ENCODE results near the gene RXRA.

Gene RXRA

GRCh38 chr9:134317790-134318414 is 8.4 kb upstream of the RXRA start:
- Histone ChIP-seq H3K27ac (ENCODE audit: insufficient read depth in 1 of 2, low read depth in 1 of 2, low read length in 2 of 2, poor library complexity in 1 of 2, severe bottlenecking in 2 of 2) (no peak overlapping the region), H3K9me3 (ENCODE audit: control extremely low read depth in 1 of 5, control insufficient read depth in 4 of 5, insufficient read depth in 2 of 5, low read depth in 1 of 5, low read length in 4 of 5) (no peaks in the 10 kb centered on the region), H3K27me3 (replicated peaks in 2 of 5; ENCODE audit: control insufficient read depth in 4 of 5, insufficient read depth in 5 of 5, low read length in 4 of 5) (no peaks in the 10 kb centered on the region), H3K4me3 (ENCODE audit: control insufficient read depth in 1 of 7, extremely low read depth in 1 of 7, insufficient read depth in 4 of 7, low read depth in 2 of 7, low read length in 6 of 7) (no peak overlapping the region), H3K4me1 (ENCODE audit: control extremely low read depth in 1 of 4, control insufficient read depth in 4 of 4, insufficient read depth in 4 of 4, low read length in 3 of 4) (peaks cover 0 to 23% (median 15%) of the 10 kb centered on the region in 4 experiments), H3K36me3 (ENCODE audit: control insufficient read depth in 4 of 4, insufficient read depth in 4 of 4, low read length in 3 of 4) (no peaks in the 10 kb centered on the region)
- no peak for DNase-seq
- CTCF ChIA-PET = interaction anchor here (0.6 to 2.2 kb wide), 4 partner anchors 18 to 144 kb away, joined by 3 to 9 read pairs (median 3); no protein-coding TSS in a partner anchor
- 90% methylated on average over 2 of the region's 4 CpGs for WGBS (ENCODE audit: insufficient coverage)
- POLR2A ChIA-PET = no interaction called here

GRCh38 chr9:134318481-134318891 is 7.8 kb upstream of the RXRA start:
- Histone ChIP-seq H3K9me3 (ENCODE audit: control extremely low read depth in 1 of 5, control insufficient read depth in 4 of 5, insufficient read depth in 2 of 5, low read depth in 1 of 5, low read length in 4 of 5) (no peaks in the 10 kb centered on the region), H3K36me3 (ENCODE audit: control insufficient read depth in 4 of 4, insufficient read depth in 4 of 4, low read length in 3 of 4) (no peaks in the 10 kb centered on the region), H3K27me3 (replicated peaks in 2 of 5; ENCODE audit: control insufficient read depth in 4 of 5, insufficient read depth in 5 of 5, low read length in 4 of 5) (no peaks in the 10 kb centered on the region), H3K4me1 (ENCODE audit: control extremely low read depth in 1 of 4, control insufficient read depth in 4 of 4, insufficient read depth in 4 of 4, low read length in 3 of 4) (peaks cover 0 to 23% (median 15%) of the 10 kb centered on the region in 4 experiments), H3K4me3 (ENCODE audit: control insufficient read depth in 1 of 7, extremely low read depth in 1 of 7, insufficient read depth in 4 of 7, low read depth in 2 of 7, low read length in 6 of 7) (no peak overlapping the region), H3K27ac (ENCODE audit: insufficient read depth in 1 of 2, low read depth in 1 of 2, low read length in 2 of 2, poor library complexity in 1 of 2, severe bottlenecking in 2 of 2) (no peak overlapping the region)
- 96% methylated on average over 11 of the region's 11 CpGs for WGBS (ENCODE audit: insufficient coverage)
- POLR2A ChIA-PET = no interaction called here
- CTCF ChIA-PET = interaction anchor here (1.0 kb wide), 1 partner anchor 145 kb away, joined by 3 read pairs; no protein-coding TSS in a partner anchor
- no peak for DNase-seq

- H3K27ac ChIP-seq (ENCODE audit: insufficient read depth in 1 of 2, low read depth in 1 of 2, low read length in 2 of 2, poor library complexity in 1 of 2, severe bottlenecking in 2 of 2) = no peak overlapping the region
- CTCF ChIA-PET = no interaction called here
- WGBS (ENCODE audit: insufficient coverage) = 91% methylated on average over 3 of the region's 5 CpGs
Observed at GRCh38 chr9:134318941-134319305, 7.3 kb upstream of the RXRA start.

GRCh38 chr9:134319306-134320125 is 6.7 kb upstream of the RXRA start:
- Histone ChIP-seq H3K27ac (ENCODE audit: insufficient read depth in 1 of 2, low read depth in 1 of 2, low read length in 2 of 2, poor library complexity in 1 of 2, severe bottlenecking in 2 of 2) (no peak overlapping the region), H3K27me3 (replicated peaks in 2 of 5; ENCODE audit: control insufficient read depth in 4 of 5, insufficient read depth in 5 of 5, low read length in 4 of 5) (no peaks in the 10 kb centered on the region), H3K4me3 (ENCODE audit: control insufficient read depth in 1 of 7, extremely low read depth in 1 of 7, insufficient read depth in 4 of 7, low read depth in 2 of 7, low read length in 6 of 7) (no peak overlapping the region), H3K9me3 (ENCODE audit: control extremely low read depth in 1 of 5, control insufficient read depth in 4 of 5, insufficient read depth in 2 of 5, low read depth in 1 of 5, low read length in 4 of 5) (no peaks in the 10 kb centered on the region), H3K4me1 (ENCODE audit: control extremely low read depth in 1 of 4, control insufficient read depth in 4 of 4, insufficient read depth in 4 of 4, low read length in 3 of 4) (peaks cover 0 to 33% (median 22%) of the 10 kb centered on the region in 4 experiments), H3K36me3 (ENCODE audit: control insufficient read depth in 4 of 4, insufficient read depth in 4 of 4, low read length in 3 of 4) (no peaks in the 10 kb centered on the region)
- ChIA-PET POLR2A (interaction anchor here (0.6 kb wide), 1 partner anchor 78 kb away, joined by 7 read pairs; no protein-coding TSS in a partner anchor), CTCF (no interaction called here)
- WGBS (ENCODE audit: insufficient coverage) = 97% methylated on average over 22 of the region's 24 CpGs
- no peak for DNase-seq

More at GRCh38 chr9:134318941-134319305, 7.3 kb upstream of the RXRA start:
- no peak for DNase-seq
- Histone ChIP-seq H3K27me3 (replicated peaks in 2 of 5; ENCODE audit: control insufficient read depth in 4 of 5, insufficient read depth in 5 of 5, low read length in 4 of 5) (no peaks in the 10 kb centered on the region), H3K9me3 (ENCODE audit: control extremely low read depth in 1 of 5, control insufficient read depth in 4 of 5, insufficient read depth in 2 of 5, low read depth in 1 of 5, low read length in 4 of 5) (no peaks in the 10 kb centered on the region), H3K4me1 (ENCODE audit: control extremely low read depth in 1 of 4, control insufficient read depth in 4 of 4, insufficient read depth in 4 of 4, low read length in 3 of 4) (peaks cover 0 to 27% (median 17%) of the 10 kb centered on the region in 4 experiments), H3K4me3 (ENCODE audit: control insufficient read depth in 1 of 7, extremely low read depth in 1 of 7, insufficient read depth in 4 of 7, low read depth in 2 of 7, low read length in 6 of 7) (no peak overlapping the region), H3K36me3 (ENCODE audit: control insufficient read depth in 4 of 4, insufficient read depth in 4 of 4, low read length in 3 of 4) (no peaks in the 10 kb centered on the region)
- POLR2A ChIA-PET = no interaction called here

- no peak overlapping the region for H3K27ac ChIP-seq (ENCODE audit: insufficient read depth in 1 of 2, low read depth in 1 of 2, low read length in 2 of 2, poor library complexity in 1 of 2, severe bottlenecking in 2 of 2)
- CTCF ChIA-PET = interaction anchor here (1.0 kb wide), 1 partner anchor 21 kb away, joined by 3 read pairs; no protein-coding TSS in a partner anchor
- peak in 1 of 3 donors; percentile 31 for DNase-seq
- no peaks in the 10 kb centered on the region for H3K36me3 ChIP-seq (ENCODE audit: control insufficient read depth in 4 of 4, insufficient read depth in 4 of 4, low read length in 3 of 4)
- H3K9me3 ChIP-seq (ENCODE audit: control extremely low read depth in 1 of 5, control insufficient read depth in 4 of 5, insufficient read depth in 2 of 5, low read depth in 1 of 5, low read length in 4 of 5) = no peaks in the 10 kb centered on the region
- POLR2A ChIA-PET = no interaction called here
- no peaks in the 10 kb centered on the region for H3K27me3 ChIP-seq (replicated peaks in 2 of 5; ENCODE audit: control insufficient read depth in 4 of 5, insufficient read depth in 5 of 5, low read length in 4 of 5)
- no peak overlapping the region for H3K4me3 ChIP-seq (ENCODE audit: control insufficient read depth in 1 of 7, extremely low read depth in 1 of 7, insufficient read depth in 4 of 7, low read depth in 2 of 7, low read length in 6 of 7)
- H3K4me1 ChIP-seq (ENCODE audit: control extremely low read depth in 1 of 4, control insufficient read depth in 4 of 4, insufficient read depth in 4 of 4, low read length in 3 of 4) = peaks cover 0 to 41% (median 30%) of the 10 kb centered on the region in 4 experiments
- 94% methylated on average over 19 of the region's 22 CpGs for WGBS (ENCODE audit: insufficient coverage)
Observed at GRCh38 chr9:134320126-134320867, 6.0 kb upstream of the RXRA start.

GRCh38 chr9:134320868-134321471 is 5.3 kb upstream of the RXRA start:
- Histone ChIP-seq H3K27me3 (replicated peaks in 2 of 5; ENCODE audit: control insufficient read depth in 4 of 5, insufficient read depth in 5 of 5, low read length in 4 of 5) (no peaks in the 10 kb centered on the region), H3K9me3 (ENCODE audit: control extremely low read depth in 1 of 5, control insufficient read depth in 4 of 5, insufficient read depth in 2 of 5, low read depth in 1 of 5, low read length in 4 of 5) (no peaks in the 10 kb centered on the region), H3K4me1 (ENCODE audit: control extremely low read depth in 1 of 4, control insufficient read depth in 4 of 4, insufficient read depth in 4 of 4, low read length in 3 of 4) (peaks cover 0 to 43% (median 35%) of the 10 kb centered on the region in 4 experiments), H3K27ac (ENCODE audit: insufficient read depth in 1 of 2, low read depth in 1 of 2, low read length in 2 of 2, poor library complexity in 1 of 2, severe bottlenecking in 2 of 2) (no peak overlapping the region), H3K4me3 (ENCODE audit: control insufficient read depth in 1 of 7, extremely low read depth in 1 of 7, insufficient read depth in 4 of 7, low read depth in 2 of 7, low read length in 6 of 7) (no peak overlapping the region), H3K36me3 (ENCODE audit: control insufficient read depth in 4 of 4, insufficient read depth in 4 of 4, low read length in 3 of 4) (no peaks in the 10 kb centered on the region)
- DNase-seq = no peak
- CTCF ChIA-PET = interaction anchor here (1.0 kb wide), 1 partner anchor 21 kb away, joined by 3 read pairs; no protein-coding TSS in a partner anchor
- POLR2A ChIA-PET = no interaction called here
- 91% methylated on average over 19 of the region's 22 CpGs for WGBS (ENCODE audit: insufficient coverage)

Data from common myeloid progenitor, CD34-positive (primary cell).